A549 (cell line): ENCODE measurements around the gene GFER. TPM values are rescaled to one million over a fixed set of nuclear protein-coding genes. Genes with fewer than 3 reads are reported as not detected.
A peak's percentile ranks its signal among the peaks of the same experiment; 100 is the strongest.

ENCODE experiments used
- ATAC-seq, 2 experiments: fragments of 200-7000 bp in 1 of 2; fragments of >200 bp in 1 of 2; cut with Nextera tagmentation in 1 of 2; cut with Tn5 transposase in 1 of 2; 3 replicates each; pipeline versions ENCODE4 v1.8.0 to v1.9.1; 2018 to 2020; ENCODE audit warnings: mild to moderate bottlenecking in 1 of 2, moderate library complexity in 1 of 2
- CTCF ChIA-PET: fragments of 300-600 bp; sonication (Branson Sonifier 250); formaldehyde crosslinking; extraction: SDS; loops from one replicate; lab custom pipeline; 2021; ENCODE audit warnings: antibody characterized with exemption, inconsistent platforms; lab: Yijun Ruan, JAX
- POLR2A ChIA-PET: fragments of 350-600 bp; formaldehyde crosslinking; extraction: SDS; loops from one replicate; lab custom pipeline; 2021; ENCODE audit warnings: antibody characterized with exemption, inconsistent platforms; lab: Yijun Ruan, JAX
- DNase-seq, 2 experiments: peaks; one replicate each; pipeline versions ENCODE4 v3.0.0 to v3.0.0-alpha.2; 2011 to 2016; ENCODE audit warnings: low read depth in 1 of 2, low spot score in 1 of 2
- FAIRE-seq: peaks from 2 replicates; lab custom pipeline; 2011; peaks lifted over from hg19 to GRCh38; lab: Jason Lieb, UNC
- H3K27ac ChIP-seq, 2 experiments: fragments of >200 bp; sonication (Bioruptor Twin); formaldehyde crosslinking; 3 replicates each; pipeline ENCODE4 v1.5.1; 2016 to 2017
- H3K4me1 ChIP-seq: fragments of >200 bp; sonication (Bioruptor Twin); formaldehyde crosslinking; 3 replicates; pipeline ENCODE4 v1.6.1; 2016
- H3K4me2 ChIP-seq: fragments of >200 bp; sonication (Bioruptor Twin); formaldehyde crosslinking; 3 replicates; pipeline ENCODE4 v1.6.1; 2016
- H3K4me3 ChIP-seq: fragments of >200 bp; sonication (Bioruptor Twin); formaldehyde crosslinking; 3 replicates; pipeline ENCODE4 v1.5.1; 2016
- H3K9me3 ChIP-seq: fragments of >200 bp; sonication (Bioruptor Twin); formaldehyde crosslinking; 3 replicates; pipeline ENCODE4 v1.6.1; 2016
- CBX8 ChIP-seq: fragments of 200-600 bp; sonication (generic); IDR thresholded peaks from 2 replicates; pipeline ENCODE4 v1.6.1; 2016
- EP300 ChIP-seq, 2 experiments: fragments of >200 bp; sonication (Bioruptor Twin); formaldehyde crosslinking; IDR thresholded peaks; 2 replicates in 1 of 2; 3 replicates in 1 of 2; pipeline ENCODE4 v1.6.1; 2016 to 2017
- PHF8 ChIP-seq: fragments of 200-600 bp; sonication (generic); IDR thresholded peaks from 2 replicates; pipeline ENCODE4 v1.6.1; 2016; ENCODE audit warnings: low read depth, mild to moderate bottlenecking, antibody characterized with exemption, moderate library complexity, borderline replicate concordance
- POLR2A ChIP-seq: IDR thresholded peaks from 2 replicates; pipeline ENCODE4 v1.6.1; 2012; ENCODE audit warnings: mild to moderate bottlenecking, low read length
- RAD21 ChIP-seq, 2 experiments: fragments of >200 bp in 1 of 2; sonication (Bioruptor Twin) in 1 of 2; formaldehyde crosslinking in 1 of 2; IDR thresholded peaks in 1 of 2; conservative IDR thresholded peaks in 1 of 2; 2 replicates in 1 of 2; 3 replicates in 1 of 2; pipeline ENCODE4 v1.6.1; 2012 to 2018; ENCODE audit warnings: inconsistent platforms in 1 of 2
- RFX5 ChIP-seq: fragments of 450-650 bp; IDR thresholded peaks from 2 replicates; pipeline ENCODE4 v1.7.1; 2014; ENCODE audit warnings: antibody characterized with exemption, mild to moderate bottlenecking, moderate library complexity
- SREBF2 ChIP-seq: fragments of 450-650 bp; IDR thresholded peaks from 2 replicates; pipeline ENCODE4 v1.6.1; 2014; ENCODE audit warnings: mild to moderate bottlenecking, moderate library complexity
- ZFP36 ChIP-seq: fragments of 450-650 bp; IDR thresholded peaks from 2 replicates; pipeline ENCODE4 v1.6.1; 2014; ENCODE audit warnings: borderline replicate concordance; ENCODE audit not compliant: partially characterized antibody
- ZNF302 ChIP-seq: fragments of 250-450 bp; sonication (Bioruptor Pico); IDR thresholded peaks from 2 replicates; pipeline ENCODE4 v1.9.0; 2021; ENCODE audit warnings: inconsistent platforms, mild to moderate bottlenecking, moderate library complexity
- WGBS: methylation state at CpG from one replicate; pipeline ENCODE4 v1.1.6; 2017; ENCODE audit errors: missing lambda C conversion rate; 5-methylcytosine and 5-hydroxymethylcytosine counted together
- polyA plus RNA-seq, 4 experiments: library from polyadenylated mRNA; depleted of rRNA in 3 of 4; stranded (reverse); fragments of >200 nt; fragmentation: RNase III in 1 of 4; extraction: RNeasy Plus Mini Kit Qiagen cat#74134 plus additional on column Dnase treatment in 1 of 4; gene quantifications; 2 replicates in 3 of 4; 3 replicates in 1 of 4; pipeline ENCODE4 v1.2.3, GENCODE V29; 2011 to 2017
- TF ChIP-seq, protein P1 (sequence below): IDR thresholded peaks from 2 replicates; pipeline ENCODE4 v1.6.1; 2012
- TF ChIP-seq, protein P2 (sequence below): IDR thresholded peaks from 2 replicates; pipeline ENCODE4 v1.6.1; 2012
- TF ChIP-seq, protein P3 (sequence below): fragments of >200 bp; sonication (Bioruptor Twin); formaldehyde crosslinking; IDR thresholded peaks from 3 replicates; pipeline ENCODE4 v1.5.1; 2016
- TF ChIP-seq, protein P4 (sequence below): IDR thresholded peaks from 2 replicates; pipeline ENCODE4 v1.6.1; 2012; ENCODE audit warnings: low read depth, borderline replicate concordance
- TF ChIP-seq, protein P5 (sequence below): fragments of >200 bp; sonication (Bioruptor Twin); formaldehyde crosslinking; IDR thresholded peaks from 3 replicates; pipeline ENCODE4 v1.6.1; 2016
- TF ChIP-seq, protein P6 (sequence below): fragments of 250-450 bp; sonication (Bioruptor Pico); IDR thresholded peaks from 2 replicates; pipeline ENCODE4 v1.5.0; 2020; ENCODE audit warnings: low read depth, mild to moderate bottlenecking, moderate library complexity

GFER gene
- polyA plus RNA-seq, 2 of the 4 experiments (the other 2 are of a cell fraction): 12.9 to 33.9 TPM

DNA sequence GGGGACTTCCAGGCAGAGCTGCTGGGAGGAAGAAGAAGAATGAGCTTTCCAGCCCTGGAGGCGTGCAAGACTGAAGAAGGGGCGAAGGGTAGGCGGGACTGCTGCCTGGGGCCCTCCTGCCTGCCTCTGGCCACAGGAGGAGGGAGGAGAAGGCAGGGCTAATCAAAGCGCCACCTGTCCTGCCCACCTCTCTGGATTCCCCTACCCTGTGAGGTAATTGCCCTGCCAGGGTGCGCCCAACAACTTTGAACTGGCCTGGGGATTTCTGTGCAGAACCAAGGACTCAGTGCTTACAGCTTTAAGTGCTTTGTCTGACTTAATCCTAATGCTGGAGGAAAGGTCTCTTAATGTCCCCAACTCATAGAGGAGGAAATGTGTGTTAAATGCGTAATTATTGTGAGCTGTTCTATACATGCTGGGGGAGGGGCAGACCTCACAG lies 2.6 kb upstream of the GFER start, which contains the start of gene NOXO1:
Gene NOXO1 (minus strand): TSS at position 72 of the 439 bp plus-strand sequence. CDS start 290 bp downstream, outside the sequence.
- FAIRE-seq (no peak), DNase-seq (no peak), ATAC-seq (no peak)
- H3K27ac ChIP-seq: peak within 1 kb of the TSS in 1 of 2 experiments; percentile 13; a peak in 1 of 6 replicates
- H3K4me3 ChIP-seq: no peak within 1 kb of the TSS
- CTCF ChIA-PET: interaction anchor here (1.3 to 19.7 kb wide), 2 partner anchors 9 to 23 kb away, joined by 3 to 196 read pairs; partner anchors contain the start of genes TBL3 and ZNF598
- TF ChIP-seq, protein P1, sequence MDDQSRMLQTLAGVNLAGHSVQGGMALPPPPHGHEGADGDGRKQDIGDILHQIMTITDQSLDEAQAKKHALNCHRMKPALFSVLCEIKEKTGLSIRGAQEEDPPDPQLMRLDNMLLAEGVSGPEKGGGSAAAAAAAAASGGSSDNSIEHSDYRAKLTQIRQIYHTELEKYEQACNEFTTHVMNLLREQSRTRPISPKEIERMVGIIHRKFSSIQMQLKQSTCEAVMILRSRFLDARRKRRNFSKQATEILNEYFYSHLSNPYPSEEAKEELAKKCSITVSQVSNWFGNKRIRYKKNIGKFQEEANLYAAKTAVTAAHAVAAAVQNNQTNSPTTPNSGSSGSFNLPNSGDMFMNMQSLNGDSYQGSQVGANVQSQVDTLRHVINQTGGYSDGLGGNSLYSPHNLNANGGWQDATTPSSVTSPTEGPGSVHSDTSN: 0 out of 2 replicates have a peak, but pooled peaks have one; percentile 43
- no peak for TF ChIP-seq RFX5
- TF ChIP-seq, protein P2, sequence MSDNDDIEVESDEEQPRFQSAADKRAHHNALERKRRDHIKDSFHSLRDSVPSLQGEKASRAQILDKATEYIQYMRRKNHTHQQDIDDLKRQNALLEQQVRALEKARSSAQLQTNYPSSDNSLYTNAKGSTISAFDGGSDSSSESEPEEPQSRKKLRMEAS: no peak
- TF ChIP-seq ZNF302: no peak
- WGBS: 80% methylated on average over 6 of the region's 6 CpGs
- H3K4me1 ChIP-seq: peaks cover 26% of the 10 kb centered on the region
- no peak within 1 kb of the TSS for H3K4me2 ChIP-seq
- POLR2A ChIA-PET: interaction anchor here (1.1 to 5.4 kb wide), 3 partner anchors 10 to 16 kb away, joined by 3 to 50 read pairs (median 13); partner anchors contain the start of genes RPS2 and TBL3
- no peaks in the 10 kb centered on the region for H3K9me3 ChIP-seq

DNA sequence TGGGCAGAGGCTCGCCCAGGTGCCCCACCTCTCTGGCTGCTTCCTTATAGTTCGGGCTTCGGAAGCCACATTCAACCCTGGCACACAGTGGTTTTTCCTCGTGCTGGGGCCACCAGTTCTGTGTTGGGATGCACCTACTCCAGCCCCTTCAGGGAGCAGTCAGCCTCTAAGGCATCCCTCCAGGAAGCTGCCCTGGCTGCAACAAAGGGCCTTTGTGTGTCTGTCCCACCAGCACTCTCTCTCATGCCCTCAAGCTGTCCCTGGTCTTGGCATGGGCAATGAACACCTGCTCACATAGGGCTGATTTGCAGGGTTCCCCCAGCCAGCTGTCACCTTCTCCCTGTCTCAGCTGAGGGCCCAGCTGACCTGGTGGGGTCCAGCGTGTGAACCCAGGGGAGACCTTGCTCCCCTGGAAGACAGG lies 2.0 kb upstream of the GFER start:
- ChIA-PET POLR2A (interaction anchor here (1.1 to 5.4 kb wide), 3 partner anchors 10 to 17 kb away, joined by 3 to 50 read pairs (median 13); partner anchors contain the start of genes RPS2 and TBL3), CTCF (interaction anchor here (1.1 to 19.7 kb wide), 5 partner anchors 10 to 156 kb away, joined by 3 to 196 read pairs (median 3); partner anchors contain the start of genes TBL3 and ZNF598)
- WGBS: 47% methylated on average over 5 of the region's 5 CpGs

DNA sequence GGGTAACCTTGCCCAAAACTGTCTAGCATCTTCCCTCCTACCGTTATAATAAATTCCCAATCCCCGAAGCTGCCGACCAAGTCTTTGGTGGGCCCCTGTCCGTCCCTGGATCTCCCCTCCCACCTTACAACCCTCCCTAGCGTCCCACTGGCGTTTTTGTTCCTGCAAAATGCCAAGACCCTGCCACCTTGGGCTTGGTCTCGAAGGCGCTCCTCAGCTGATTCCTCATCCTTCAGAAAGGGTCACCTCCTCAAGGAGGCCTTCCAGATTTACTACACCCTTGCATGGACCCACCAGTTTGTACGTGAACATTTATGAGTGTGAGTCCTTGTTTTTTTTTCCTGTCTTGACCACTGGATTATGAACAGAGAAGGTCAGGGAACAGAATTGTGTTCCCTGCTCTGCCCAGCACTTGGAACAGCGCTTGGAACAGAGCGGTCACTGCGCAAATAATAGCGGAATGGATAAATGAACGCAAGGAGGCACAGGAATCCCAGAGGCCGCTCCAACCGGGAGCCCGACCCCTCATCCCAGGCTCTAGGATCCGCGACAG lies 926 bp upstream of the GFER start:
- DNase-seq (no peak), FAIRE-seq (no peak), ATAC-seq (no peak)
- Histone ChIP-seq H3K9me3 (no peaks in the 10 kb centered on the region), H3K27ac (peak overlapping the region; percentile 86 to 94), H3K4me3 (peak overlapping the region; percentile 67), H3K4me1 (peaks cover 30% of the 10 kb centered on the region), H3K4me2 (peak overlapping the region; percentile 86)
- ChIA-PET CTCF (interaction anchor here (0.7 to 19.7 kb wide), 7 partner anchors 13 to 157 kb away, joined by 3 to 196 read pairs (median 4); partner anchors contain the start of gene ZNF598), POLR2A (interaction anchor here (1.5 to 5.4 kb wide), 2 partner anchors 11 to 18 kb away, joined by 6 to 50 read pairs; partner anchors contain the start of genes RPS2 and TBL3)
- 40% methylated on average over 19 of the region's 19 CpGs for WGBS
- 0 out of 2 replicates have a peak, but pooled peaks have one; percentile 15 for TF ChIP-seq POLR2A
- no peak for TF ChIP-seq CBX8
- TF ChIP-seq RAD21 (conservative IDR thresholded peaks at IDR 0.05 in 1 of 2, IDR thresholded peaks at IDR 0.05 in 1 of 2): no peak
- peak; percentile 91 for TF ChIP-seq ZFP36

More for the DNA sequence above, 2.0 kb upstream of the GFER start:
- TF ChIP-seq, protein P3, sequence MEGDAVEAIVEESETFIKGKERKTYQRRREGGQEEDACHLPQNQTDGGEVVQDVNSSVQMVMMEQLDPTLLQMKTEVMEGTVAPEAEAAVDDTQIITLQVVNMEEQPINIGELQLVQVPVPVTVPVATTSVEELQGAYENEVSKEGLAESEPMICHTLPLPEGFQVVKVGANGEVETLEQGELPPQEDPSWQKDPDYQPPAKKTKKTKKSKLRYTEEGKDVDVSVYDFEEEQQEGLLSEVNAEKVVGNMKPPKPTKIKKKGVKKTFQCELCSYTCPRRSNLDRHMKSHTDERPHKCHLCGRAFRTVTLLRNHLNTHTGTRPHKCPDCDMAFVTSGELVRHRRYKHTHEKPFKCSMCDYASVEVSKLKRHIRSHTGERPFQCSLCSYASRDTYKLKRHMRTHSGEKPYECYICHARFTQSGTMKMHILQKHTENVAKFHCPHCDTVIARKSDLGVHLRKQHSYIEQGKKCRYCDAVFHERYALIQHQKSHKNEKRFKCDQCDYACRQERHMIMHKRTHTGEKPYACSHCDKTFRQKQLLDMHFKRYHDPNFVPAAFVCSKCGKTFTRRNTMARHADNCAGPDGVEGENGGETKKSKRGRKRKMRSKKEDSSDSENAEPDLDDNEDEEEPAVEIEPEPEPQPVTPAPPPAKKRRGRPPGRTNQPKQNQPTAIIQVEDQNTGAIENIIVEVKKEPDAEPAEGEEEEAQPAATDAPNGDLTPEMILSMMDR: no peak
- TF ChIP-seq RAD21 (conservative IDR thresholded peaks at IDR 0.05 in 1 of 2, IDR thresholded peaks at IDR 0.05 in 1 of 2) (no peak), PHF8 (no peak), EP300 (IDR thresholded peaks at IDR 0.05) (no peak), CBX8 (no peak), SREBF2 (no peak)
- TF ChIP-seq, protein P4, sequence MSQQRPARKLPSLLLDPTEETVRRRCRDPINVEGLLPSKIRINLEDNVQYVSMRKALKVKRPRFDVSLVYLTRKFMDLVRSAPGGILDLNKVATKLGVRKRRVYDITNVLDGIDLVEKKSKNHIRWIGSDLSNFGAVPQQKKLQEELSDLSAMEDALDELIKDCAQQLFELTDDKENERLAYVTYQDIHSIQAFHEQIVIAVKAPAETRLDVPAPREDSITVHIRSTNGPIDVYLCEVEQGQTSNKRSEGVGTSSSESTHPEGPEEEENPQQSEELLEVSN: no peak
- TF ChIP-seq, protein P5, sequence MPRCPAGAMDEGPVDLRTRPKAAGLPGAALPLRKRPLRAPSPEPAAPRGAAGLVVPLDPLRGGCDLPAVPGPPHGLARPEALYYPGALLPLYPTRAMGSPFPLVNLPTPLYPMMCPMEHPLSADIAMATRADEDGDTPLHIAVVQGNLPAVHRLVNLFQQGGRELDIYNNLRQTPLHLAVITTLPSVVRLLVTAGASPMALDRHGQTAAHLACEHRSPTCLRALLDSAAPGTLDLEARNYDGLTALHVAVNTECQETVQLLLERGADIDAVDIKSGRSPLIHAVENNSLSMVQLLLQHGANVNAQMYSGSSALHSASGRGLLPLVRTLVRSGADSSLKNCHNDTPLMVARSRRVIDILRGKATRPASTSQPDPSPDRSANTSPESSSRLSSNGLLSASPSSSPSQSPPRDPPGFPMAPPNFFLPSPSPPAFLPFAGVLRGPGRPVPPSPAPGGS: no peak
- TF ChIP-seq, protein P6, sequence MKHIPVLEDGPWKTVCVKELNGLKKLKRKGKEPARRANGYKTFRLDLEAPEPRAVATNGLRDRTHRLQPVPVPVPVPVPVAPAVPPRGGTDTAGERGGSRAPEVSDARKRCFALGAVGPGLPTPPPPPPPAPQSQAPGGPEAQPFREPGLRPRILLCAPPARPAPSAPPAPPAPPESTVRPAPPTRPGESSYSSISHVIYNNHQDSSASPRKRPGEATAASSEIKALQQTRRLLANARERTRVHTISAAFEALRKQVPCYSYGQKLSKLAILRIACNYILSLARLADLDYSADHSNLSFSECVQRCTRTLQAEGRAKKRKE (CRISPR knock-in tag): no peak
- no peak overlapping the region for H3K4me2 ChIP-seq
- DNase-seq: no peak
- H3K27ac ChIP-seq: peak overlapping the region in 1 of 2 experiments; percentile 13; a peak in 1 of 6 replicates
- H3K4me3 ChIP-seq: no peak overlapping the region
- H3K9me3 ChIP-seq: no peaks in the 10 kb centered on the region
- no peak for ATAC-seq
- FAIRE-seq: no peak
- H3K4me1 ChIP-seq: peaks cover 26% of the 10 kb centered on the region
